HEK293 (cell line): ENCODE results near the gene PDGFB.

Experiments used
- CTCF ChIA-PET: fragments of 350-600 bp; formaldehyde crosslinking; extraction: SDS; loops from one replicate; lab custom pipeline; 2021; ENCODE audit warnings: antibody characterized with exemption; lab: Yijun Ruan, JAX
- POLR2A ChIA-PET: fragments of 300-600 bp; formaldehyde crosslinking; extraction: SDS; loops from one replicate; lab custom pipeline; 2020; ENCODE audit warnings: antibody characterized with exemption, inconsistent platforms; lab: Yijun Ruan, JAX
- H3K27ac ChIP-seq: fragments of 200-500 bp; sonication (Bioruptor generic); 2 replicates; pipeline ENCODE4 v1.5.1; 2014; ENCODE audit warnings: low read depth, low read length, control low read depth, inconsistent platforms; ENCODE audit errors: extremely low read depth
- H3K36me3 ChIP-seq, 2 experiments: fragments of 200-500 bp in 1 of 2; sonication (Bioruptor generic) in 1 of 2; 1 replicate in 1 of 2; 2 replicates in 1 of 2; pipeline ENCODE4 v1.5.1; 2014 to 2017; ENCODE audit warnings: inconsistent platforms in 2 of 2, low read length in 2 of 2; ENCODE audit not compliant: control insufficient read depth in 2 of 2, insufficient read depth in 1 of 2
- H3K4me1 ChIP-seq: fragments of 200-500 bp; sonication (Bioruptor generic); 2 replicates; pipeline ENCODE4 v1.5.1; 2014; ENCODE audit warnings: mild to moderate bottlenecking, low read length, inconsistent platforms; ENCODE audit not compliant: control insufficient read depth, insufficient read depth
- H3K4me3 ChIP-seq: 2 replicates; pipeline ENCODE4 v1.5.1; 2011; ENCODE audit warnings: low read depth, mild to moderate bottlenecking, control low read depth, low read length, moderate library complexity
- H3K9me3 ChIP-seq: fragments of 200-500 bp; sonication (Bioruptor generic); 2 replicates; pipeline ENCODE4 v1.5.1; 2014; ENCODE audit warnings: low read depth, low read length, inconsistent platforms; ENCODE audit not compliant: control insufficient read depth, insufficient read depth
- EGR2 ChIP-seq: fragments of 450-650 bp; formaldehyde crosslinking; IDR thresholded peaks from 2 replicates; pipeline ENCODE4 v1.5.1; 2016; ENCODE audit warnings: low read depth, missing biosample characterization, missing genetic modification characterization
- GLI2 ChIP-seq: fragments of 450-650 bp; formaldehyde crosslinking; IDR thresholded peaks from 2 replicates; pipeline ENCODE4; 2017; ENCODE audit warnings: missing biosample characterization, missing genetic modification characterization, low read depth, borderline replicate concordance
- GLIS1 ChIP-seq: fragments of 450-650 bp; formaldehyde crosslinking; IDR thresholded peaks from 2 replicates; pipeline ENCODE4 v1.5.1; 2016; ENCODE audit warnings: missing biosample characterization, missing genetic modification characterization
- GLIS2 ChIP-seq: fragments of 450-650 bp; formaldehyde crosslinking; IDR thresholded peaks from 2 replicates; pipeline ENCODE4 v1.5.1; 2016; ENCODE audit warnings: missing biosample characterization, missing genetic modification characterization
- HIC1 ChIP-seq: fragments of 450-650 bp; formaldehyde crosslinking; IDR thresholded peaks from 2 replicates; pipeline ENCODE4 v1.5.1; 2016; ENCODE audit warnings: missing biosample characterization, missing genetic modification characterization
- HOXD13 ChIP-seq: sonication (generic); formaldehyde crosslinking; IDR thresholded peaks from 2 replicates; pipeline ENCODE4 v1.8.0; 2022; ENCODE audit warnings: missing genetic modification reagents, borderline replicate concordance
- KLF1 ChIP-seq: fragments of 450-650 bp; formaldehyde crosslinking; IDR thresholded peaks from 2 replicates; pipeline ENCODE4 v1.5.1; 2016; ENCODE audit warnings: missing biosample characterization, missing genetic modification characterization
- PATZ1 ChIP-seq: fragments of 450-650 bp; formaldehyde crosslinking; IDR thresholded peaks from 2 replicates; pipeline ENCODE4 v1.5.1; 2016; ENCODE audit warnings: missing biosample characterization, missing genetic modification characterization
- PRDM10 ChIP-seq: fragments of 450-650 bp; formaldehyde crosslinking; IDR thresholded peaks from 2 replicates; pipeline ENCODE4 v1.5.1; 2016; ENCODE audit warnings: missing biosample characterization, missing genetic modification characterization
- RBAK ChIP-seq: fragments of 450-650 bp; formaldehyde crosslinking; IDR thresholded peaks from 2 replicates; pipeline ENCODE4 v1.5.1; 2016; ENCODE audit warnings: missing biosample characterization, missing genetic modification characterization
- SP7 ChIP-seq: fragments of 450-650 bp; formaldehyde crosslinking; IDR thresholded peaks from 2 replicates; pipeline ENCODE4 v1.5.1; 2016; ENCODE audit warnings: missing biosample characterization, missing genetic modification characterization
- TRIM28 ChIP-seq: IDR thresholded peaks from 2 replicates; pipeline ENCODE4 v1.6.1; 2011; ENCODE audit warnings: low read length, control low read depth, borderline replicate concordance
- ZBTB20 ChIP-seq: fragments of 450-650 bp; formaldehyde crosslinking; IDR thresholded peaks from 2 replicates; pipeline ENCODE4 v1.5.1; 2016; ENCODE audit warnings: missing biosample characterization, missing genetic modification characterization
- ZBTB21 ChIP-seq: fragments of 450-650 bp; formaldehyde crosslinking; IDR thresholded peaks from 2 replicates; pipeline ENCODE4 v1.5.1; 2017; ENCODE audit warnings: missing biosample characterization, missing genetic modification characterization
- ZBTB49 ChIP-seq: fragments of 450-650 bp; formaldehyde crosslinking; IDR thresholded peaks from 2 replicates; pipeline ENCODE4 v1.5.1; 2016; ENCODE audit warnings: missing biosample characterization, missing genetic modification characterization, low read depth
- ZFHX2 ChIP-seq: fragments of 450-650 bp; formaldehyde crosslinking; conservative IDR thresholded peaks from 2 replicates; pipeline ENCODE4 v1.5.1; 2016; ENCODE audit warnings: missing biosample characterization, missing genetic modification characterization
- ZIC2 ChIP-seq: fragments of 450-650 bp; formaldehyde crosslinking; IDR thresholded peaks from 2 replicates; pipeline ENCODE4 v1.5.1; 2016; ENCODE audit warnings: missing biosample characterization, missing genetic modification characterization
- ZNF335 ChIP-seq: fragments of 450-650 bp; formaldehyde crosslinking; conservative IDR thresholded peaks from 2 replicates; pipeline ENCODE4 v1.5.1; 2016; ENCODE audit warnings: missing biosample characterization, missing genetic modification characterization
- ZNF398 ChIP-seq: fragments of 450-650 bp; formaldehyde crosslinking; IDR thresholded peaks from 2 replicates; pipeline ENCODE4 v1.5.1; 2017; ENCODE audit warnings: missing biosample characterization, missing genetic modification characterization
- ZNF529 ChIP-seq: fragments of 450-650 bp; formaldehyde crosslinking; IDR thresholded peaks from 2 replicates; pipeline ENCODE4 v1.5.1; 2017; ENCODE audit warnings: missing genetic modification characterization, missing biosample characterization; ENCODE audit not compliant: insufficient replicate concordance
- ZNF777 ChIP-seq: fragments of 450-650 bp; formaldehyde crosslinking; IDR thresholded peaks from 2 replicates; pipeline ENCODE4 v1.5.1; 2017; ENCODE audit warnings: missing biosample characterization, missing genetic modification characterization, borderline replicate concordance

PDGFB gene

GRCh38 chr22:39292561-39293074, 47.8 kb upstream of the PDGFB start (continued):
- TF ChIP-seq ZBTB49 (tag by site-specific recombination) (no peak), ZIC2 (peak; percentile 99), PRDM10 (tag by site-specific recombination) (peak; percentile 60), ZNF777 (no peak), EGR2 (tag by site-specific recombination) (peak; percentile 92), HOXD13 (CRISPR knock-in tag) (no peak), TRIM28 (no peak), KLF1 (tag by site-specific recombination) (peak; percentile 47), GLIS2 (tag by site-specific recombination) (peak; percentile 69), PATZ1 (tag by site-specific recombination) (peak; percentile 62; the same call in 1 of the 2 replicates), GLIS1 (tag by site-specific recombination) (peak; percentile 95), GLI2 (no peak), ZBTB20 (tag by site-specific recombination) (peak; percentile 68; the same call in 1 of the 2 replicates), SP7 (peak; percentile 81), ZFHX2 (tag by site-specific recombination) (peak; percentile 95), ZNF335 (tag by site-specific recombination) (peak; percentile 60), ZNF529 (no peak)

- Histone ChIP-seq H3K4me3 (no peak overlapping the region), H3K4me1 (0 out of 2 replicates have a peak, but pooled peaks cover 4% of the 10 kb centered on the region), H3K27ac (peak overlapping the region; percentile 16; the same call in 1 of the 2 replicates), H3K9me3 (no peaks in the 10 kb centered on the region), H3K36me3 (no peaks in the 10 kb centered on the region)
- CTCF ChIA-PET = interaction anchor here (0.6 to 1.4 kb wide), 4 partner anchors 10 to 78 kb away, joined by 3 to 5 read pairs (median 4); no protein-coding TSS in a partner anchor
- POLR2A ChIA-PET = interaction anchor here (1.1 kb wide), 2 partner anchors 19 to 27 kb away, joined by 5 to 6 read pairs; partner anchors contain the start of gene RPL3
- no peak for TF ChIP-seq ZBTB21
- TF ChIP-seq HIC1 (tag by site-specific recombination) = 0 out of 2 replicates have a peak, but pooled peaks have one; percentile 20
- TF ChIP-seq ZNF398 (tag by site-specific recombination) = no peak
- no peak for TF ChIP-seq RBAK (tag by site-specific recombination)
Observed at GRCh38 chr22:39292031-39292462, 47.3 kb upstream of the PDGFB start.
